A549 treated with Hydrocortisone at 1 μM for 4 hours (cell line): ENCODE measurements around the gene CIDEB. TPM values are rescaled to one million over a fixed set of nuclear protein-coding genes. Genes with fewer than 3 reads are reported as not detected.

Source experiments
- total RNA-seq: library from RNA; stranded (reverse); fragments of 200-300 nt; extraction: Qiagen RNA extraction; gene quantifications from 5 replicates; pipeline ENCODE4 v1.2.3, GENCODE V29; 2022

CIDEB gene, protein sequence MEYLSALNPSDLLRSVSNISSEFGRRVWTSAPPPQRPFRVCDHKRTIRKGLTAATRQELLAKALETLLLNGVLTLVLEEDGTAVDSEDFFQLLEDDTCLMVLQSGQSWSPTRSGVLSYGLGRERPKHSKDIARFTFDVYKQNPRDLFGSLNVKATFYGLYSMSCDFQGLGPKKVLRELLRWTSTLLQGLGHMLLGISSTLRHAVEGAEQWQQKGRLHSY
- 0.13 to 0.22 TPM (median 0.22 TPM) in 5 replicates for total RNA-seq

DNA sequence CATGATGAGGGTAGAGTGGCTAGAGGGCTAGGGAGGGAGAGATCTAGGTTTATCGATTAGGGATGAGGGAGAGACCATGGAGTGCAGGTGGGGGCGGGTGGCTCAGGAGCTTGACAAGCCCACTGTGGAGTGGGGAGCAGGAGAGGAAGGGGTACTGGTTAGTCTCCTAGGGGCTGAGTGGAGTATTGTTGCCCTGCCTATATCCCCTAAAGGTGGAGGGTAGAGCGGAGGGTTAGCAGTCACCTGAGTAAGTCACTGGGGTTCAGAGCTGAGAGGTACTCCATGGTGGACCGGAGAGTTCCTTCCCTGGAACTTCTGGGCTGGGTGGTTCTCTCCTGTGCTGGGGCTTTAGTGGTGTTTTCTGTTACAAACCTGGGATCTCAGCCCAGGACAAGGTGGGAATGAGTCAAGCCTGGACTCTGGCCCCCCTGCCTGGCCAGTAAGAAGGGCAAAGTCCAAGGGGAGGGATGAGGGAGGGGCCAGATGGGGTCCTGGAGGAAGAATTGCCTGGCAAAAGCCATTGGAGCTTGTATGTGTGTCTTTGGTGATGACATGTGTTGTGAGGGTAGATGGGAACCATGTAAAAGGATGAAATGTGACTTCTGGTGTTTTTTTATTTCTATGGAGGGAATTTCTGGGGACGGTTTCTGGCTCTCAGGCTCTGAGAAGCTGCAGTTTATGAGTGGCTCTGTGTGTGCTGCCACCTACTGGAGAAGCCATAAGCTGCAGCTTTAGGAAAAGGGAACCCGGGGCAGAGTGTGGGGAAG, at the start of gene CIDEB:
Gene CIDEB, minus strand, starts transcription at position 403 of the 767 bp plus-strand sequence. Its CDS starts 119 bp downstream, at position 284.

DNA sequence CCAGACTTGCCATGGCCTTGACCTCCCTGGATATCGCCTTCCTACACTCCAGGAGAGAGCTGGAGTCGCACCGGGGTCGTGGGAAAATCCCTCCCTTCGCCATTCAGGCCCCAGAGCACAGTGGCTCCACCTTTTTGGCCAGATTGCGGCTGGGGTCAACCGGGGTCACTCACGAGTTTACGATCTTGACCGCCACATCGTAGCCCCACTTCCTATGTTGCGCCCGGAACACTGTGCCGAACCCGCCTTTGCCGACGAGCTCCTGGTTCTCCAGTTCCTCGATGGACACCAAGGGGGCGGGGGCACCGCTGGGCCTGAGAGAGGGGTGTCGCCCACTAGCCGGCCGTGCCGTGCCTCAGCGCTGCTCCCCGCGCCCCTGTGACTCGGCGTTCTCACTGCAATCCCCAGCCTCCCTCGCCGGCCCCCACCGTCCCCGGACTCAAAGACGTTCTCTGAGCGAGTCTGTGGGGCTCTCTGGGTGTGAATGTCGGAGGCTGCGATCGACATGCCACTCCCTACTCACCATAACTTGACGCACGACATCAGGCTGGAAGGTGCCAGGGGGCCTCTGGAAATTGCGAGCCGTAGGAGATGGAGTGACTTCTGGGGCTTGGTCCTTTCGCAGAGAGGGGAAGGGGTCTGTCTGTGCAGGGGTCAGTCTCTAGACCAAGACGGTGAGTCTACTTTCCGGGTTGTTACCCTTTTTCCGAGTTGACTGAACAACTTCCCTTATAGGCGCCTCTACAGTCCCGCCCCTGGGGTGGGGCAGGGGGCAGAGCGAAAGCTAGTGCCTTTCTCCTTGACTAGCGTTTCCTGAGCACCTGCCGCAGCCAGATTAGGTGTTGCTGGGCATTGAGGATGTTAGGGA, 31.7 kb upstream of the CIDEB start, which contains the start of gene RIPK3:
Gene RIPK3, minus strand, starts transcription at position 708 of the 868 bp plus-strand sequence. Its CDS starts 165 bp downstream, at position 543.

DNA sequence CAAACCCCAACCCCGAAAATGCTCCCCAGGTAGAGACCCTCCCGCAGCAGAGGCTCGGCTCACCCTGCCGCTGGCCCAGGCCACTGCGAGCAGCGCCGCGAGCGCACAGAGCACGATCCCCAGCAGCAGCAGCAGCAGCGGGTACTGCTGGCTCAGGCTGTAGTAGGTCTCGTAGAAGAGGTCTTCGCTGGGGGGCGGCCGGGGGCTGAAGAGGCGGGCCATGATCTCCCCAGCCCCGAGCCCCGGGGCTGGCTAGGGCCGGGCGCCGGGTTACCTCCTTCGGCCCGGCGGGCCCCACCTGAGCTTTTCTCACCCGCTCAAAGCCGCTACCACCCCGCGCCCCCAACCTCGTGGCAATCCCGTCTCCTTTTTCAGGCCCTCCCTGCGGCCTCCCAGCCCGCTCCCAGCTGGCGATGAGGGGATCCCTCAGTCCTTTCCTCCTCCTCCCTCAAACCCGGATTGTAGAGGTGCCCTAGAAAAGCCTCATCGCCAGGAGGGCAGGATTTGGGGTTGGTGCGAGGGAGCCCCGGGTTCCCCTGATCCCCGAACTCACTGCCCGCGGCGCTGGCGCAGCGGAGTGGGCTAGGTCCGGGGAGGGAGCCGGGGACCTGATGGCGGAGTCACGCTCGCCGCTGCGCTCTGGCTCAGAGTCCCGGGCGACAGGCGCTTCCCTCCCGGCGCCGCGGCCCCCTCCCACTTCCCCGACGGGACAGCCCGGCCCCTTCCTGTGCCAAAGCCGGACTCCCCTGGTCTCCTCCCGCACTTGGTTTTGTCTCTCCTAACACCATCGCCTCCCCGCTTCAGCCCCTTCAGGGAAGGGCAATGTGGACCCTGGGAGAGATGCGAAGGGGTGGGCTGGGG, 26.9 kb upstream of the CIDEB start, which contains the start of gene ADCY4:
Gene ADCY4, minus strand, starts transcription at position 641 of the 861 bp plus-strand sequence. Its CDS starts 419 bp downstream, at position 222.

DNA sequence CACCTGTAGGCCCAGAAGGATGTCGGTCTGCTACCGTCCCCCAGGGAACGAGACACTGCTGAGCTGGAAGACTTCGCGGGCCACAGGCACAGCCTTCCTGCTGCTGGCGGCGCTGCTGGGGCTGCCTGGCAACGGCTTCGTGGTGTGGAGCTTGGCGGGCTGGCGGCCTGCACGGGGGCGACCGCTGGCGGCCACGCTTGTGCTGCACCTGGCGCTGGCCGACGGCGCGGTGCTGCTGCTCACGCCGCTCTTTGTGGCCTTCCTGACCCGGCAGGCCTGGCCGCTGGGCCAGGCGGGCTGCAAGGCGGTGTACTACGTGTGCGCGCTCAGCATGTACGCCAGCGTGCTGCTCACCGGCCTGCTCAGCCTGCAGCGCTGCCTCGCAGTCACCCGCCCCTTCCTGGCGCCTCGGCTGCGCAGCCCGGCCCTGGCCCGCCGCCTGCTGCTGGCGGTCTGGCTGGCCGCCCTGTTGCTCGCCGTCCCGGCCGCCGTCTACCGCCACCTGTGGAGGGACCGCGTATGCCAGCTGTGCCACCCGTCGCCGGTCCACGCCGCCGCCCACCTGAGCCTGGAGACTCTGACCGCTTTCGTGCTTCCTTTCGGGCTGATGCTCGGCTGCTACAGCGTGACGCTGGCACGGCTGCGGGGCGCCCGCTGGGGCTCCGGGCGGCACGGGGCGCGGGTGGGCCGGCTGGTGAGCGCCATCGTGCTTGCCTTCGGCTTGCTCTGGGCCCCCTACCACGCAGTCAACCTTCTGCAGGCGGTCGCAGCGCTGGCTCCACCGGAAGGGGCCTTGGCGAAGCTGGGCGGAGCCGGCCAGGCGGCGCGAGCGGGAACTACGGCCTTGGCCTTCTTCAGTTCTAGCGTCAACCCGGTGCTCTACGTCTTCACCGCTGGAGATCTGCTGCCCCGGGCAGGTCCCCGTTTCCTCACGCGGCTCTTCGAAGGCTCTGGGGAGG, 3.1 kb upstream of the CIDEB start, which contains the start of gene LTB4R:
Gene LTB4R, plus strand, starts transcription at position 857 of the 959 bp plus-strand sequence. CDS start 4,150 bp downstream, outside the sequence.

DNA sequence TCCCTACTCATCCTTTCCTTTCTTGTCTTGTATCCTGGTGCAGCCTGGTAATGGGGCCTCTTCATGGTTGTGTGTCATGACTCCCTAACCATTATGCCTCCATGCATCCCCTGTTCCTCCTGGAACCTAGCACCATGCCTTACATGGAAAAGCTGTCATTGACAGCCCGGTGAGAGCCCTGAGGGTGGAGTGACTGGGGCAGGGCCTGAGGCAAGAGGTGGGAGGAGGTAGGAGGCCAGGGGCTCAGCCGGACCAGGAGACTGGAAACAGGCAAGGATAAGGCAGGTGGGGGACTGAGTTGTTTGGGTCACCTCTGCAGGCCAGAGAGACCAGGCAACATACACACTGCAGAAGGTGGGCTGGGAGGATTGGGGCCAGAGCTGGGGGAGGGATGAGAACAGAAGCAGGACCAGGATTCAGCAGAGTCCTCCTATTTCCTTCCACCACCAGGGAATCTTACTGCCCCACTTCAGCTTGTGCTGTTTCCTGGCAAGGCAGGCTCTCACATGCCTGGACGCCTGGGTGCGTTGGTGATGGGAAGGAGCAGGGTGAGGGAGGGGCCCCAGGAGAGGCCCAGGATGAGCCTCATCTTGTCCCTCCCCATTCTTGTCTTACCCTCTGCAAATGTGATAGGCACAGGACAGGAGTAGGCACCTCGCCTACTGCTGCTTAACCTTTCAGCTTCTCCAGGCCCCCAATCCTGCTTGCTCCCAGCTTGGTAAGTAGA, 1.9 kb upstream of the CIDEB start, which contains the start of gene LTB4R2:
Gene LTB4R2, plus strand, starts transcription at position 603 of the 727 bp plus-strand sequence. CDS start 525 bp downstream, outside the sequence.

DNA sequence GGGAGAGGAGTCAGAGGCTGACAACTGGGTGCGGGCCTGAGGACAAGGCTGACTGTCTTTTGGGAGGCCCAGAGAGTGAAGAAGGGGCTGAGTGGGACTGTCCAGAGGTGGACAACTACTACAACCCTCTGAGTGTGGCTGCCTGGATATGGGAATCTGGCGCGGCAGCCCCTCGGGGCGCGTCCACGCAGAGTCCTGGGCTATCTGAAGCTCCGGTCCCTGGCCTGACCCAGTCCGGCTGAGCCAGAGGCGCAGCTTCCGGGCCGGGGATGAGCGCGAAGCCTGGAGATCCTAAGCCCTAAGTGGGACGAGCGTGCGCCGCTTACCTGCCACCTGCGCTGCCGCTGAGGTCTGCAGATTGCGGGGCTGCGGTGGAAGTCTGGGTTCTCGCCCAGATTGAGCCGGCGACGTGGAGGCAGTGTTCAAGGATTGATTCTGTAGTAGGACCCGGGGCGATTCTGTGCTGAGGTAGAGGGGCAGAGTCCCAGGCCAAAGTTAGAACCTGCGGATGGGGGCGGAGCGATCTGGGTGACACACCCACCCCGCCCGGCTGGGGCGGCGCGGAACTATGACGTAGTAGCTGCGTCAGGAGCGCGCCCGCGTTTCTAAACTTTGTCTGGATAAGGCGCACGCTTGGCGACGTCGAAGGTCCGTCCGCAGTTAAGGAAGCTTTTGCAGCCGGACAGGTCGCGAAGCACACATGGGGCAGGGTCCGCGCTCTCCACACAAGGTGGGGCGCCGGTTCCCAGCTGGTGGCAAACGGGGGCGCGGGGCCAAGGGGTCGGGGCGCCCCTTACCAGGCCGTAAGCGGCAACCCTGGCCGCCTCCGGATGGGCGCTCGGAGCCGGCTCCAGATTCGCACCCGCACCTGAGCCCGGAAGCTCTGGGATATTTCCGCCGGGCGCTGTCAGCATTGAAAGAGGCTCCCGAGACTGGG, 8.3 kb downstream of the CIDEB start, which contains the start of the genes DHRS1 and NOP9:
Gene DHRS1, minus strand, starts transcription at position 526 of the 937 bp plus-strand sequence. CDS start 674 bp downstream, outside the sequence.
Gene NOP9, plus strand, starts transcription at position 596 of the 937 bp plus-strand sequence. Its CDS starts 105 bp downstream, at position 701.

DNA sequence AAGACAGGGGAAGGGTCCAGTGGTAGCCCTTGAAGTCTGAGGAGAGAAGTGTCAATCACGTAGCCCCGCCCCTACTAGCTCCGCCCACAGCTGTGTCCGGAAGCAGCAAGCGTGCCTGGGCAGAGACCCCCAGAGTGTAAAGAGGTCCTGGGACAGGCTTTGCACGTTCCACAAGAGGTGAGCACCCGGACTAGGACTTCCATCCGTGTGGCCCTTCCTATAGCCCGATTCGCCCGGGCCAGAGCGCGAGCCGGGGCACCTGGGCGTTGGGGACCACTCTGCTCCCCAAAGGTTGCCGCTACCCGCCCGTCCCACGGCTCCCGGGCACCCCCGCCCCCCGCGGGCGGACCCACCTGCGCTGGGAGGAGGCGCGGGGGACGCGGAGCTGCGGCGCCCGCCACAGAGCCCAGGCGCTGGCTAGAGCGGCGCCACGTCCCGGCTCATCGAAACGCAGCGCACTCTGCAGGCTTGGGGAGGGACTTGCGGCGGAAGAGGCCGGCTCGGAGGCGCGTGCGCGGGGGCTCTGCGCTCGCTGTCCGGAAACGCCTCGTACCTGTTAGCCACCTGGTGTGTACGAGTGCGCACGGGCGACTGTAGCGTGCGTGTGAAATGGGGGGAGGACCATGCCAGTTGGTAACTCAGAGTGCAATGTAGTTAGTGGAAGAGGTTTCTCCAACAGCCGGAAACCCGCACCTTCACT, 36.5 kb downstream of the CIDEB start, which contains the start of gene RABGGTA:
Gene RABGGTA, minus strand, starts transcription at position 464 of the 700 bp plus-strand sequence. CDS start 482 bp downstream, outside the sequence.

DNA sequence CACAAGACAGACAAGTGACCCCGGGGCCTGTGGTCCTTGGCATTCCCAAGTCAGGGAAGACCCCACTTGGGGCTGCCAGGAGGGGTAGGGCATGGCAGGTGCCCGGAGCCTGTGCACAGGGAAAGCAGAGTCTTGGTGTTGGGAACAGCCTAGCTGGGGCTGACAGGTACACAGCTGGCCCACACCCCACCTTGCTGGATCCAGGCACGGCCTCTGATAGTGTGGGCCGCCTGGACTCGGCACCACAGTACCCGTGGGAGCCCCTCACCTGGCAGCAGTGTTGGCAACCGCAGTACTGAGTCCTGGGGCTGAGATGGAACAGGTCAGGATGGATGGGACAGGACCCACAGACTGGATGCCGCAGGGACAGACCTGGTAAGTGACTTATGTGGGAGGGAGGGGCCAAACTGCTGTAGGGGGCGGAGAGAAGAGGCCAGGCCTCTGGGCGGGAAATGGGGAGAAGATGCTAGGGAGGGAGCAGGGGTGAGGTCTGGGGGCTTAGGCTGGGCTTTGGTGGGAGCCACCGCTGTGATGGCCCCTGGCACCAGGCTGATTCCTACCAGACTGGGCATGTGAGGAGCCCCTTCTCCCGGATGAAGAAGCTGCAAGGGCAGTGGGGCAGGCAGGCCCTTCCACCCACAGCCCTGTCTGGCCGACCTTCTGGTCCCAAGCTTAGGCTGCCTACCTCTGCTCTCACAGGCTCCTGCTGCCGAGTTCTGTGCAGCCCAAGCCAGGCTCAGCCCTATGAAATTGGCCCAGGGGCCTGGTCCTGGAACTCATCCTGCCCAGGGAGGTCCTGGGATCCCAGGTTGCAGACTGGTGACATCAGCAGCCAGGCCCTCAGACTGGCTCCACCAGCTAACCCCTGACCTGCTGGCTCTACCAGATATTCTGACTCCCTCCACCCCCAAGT, 44.7 kb downstream of the CIDEB start, which contains the start of gene TGM1:
Gene TGM1, minus strand, starts transcription at position 357 of the 913 bp plus-strand sequence. CDS start 825 bp downstream, outside the sequence.

Other genes with a start within 250 kb of the CIDEB start
- gene CPNE6, start 236.4 kb downstream of the CIDEB start, total RNA-seq: 0.15 to 0.17 TPM in 2 of 5 replicates, not detected in the others
- gene PCK2, start 213.7 kb downstream of the CIDEB start, total RNA-seq: 18.3 to 21.2 TPM (median 19.7 TPM) in 5 replicates
- 19.6 to 26.7 TPM (median 20.6 TPM) in 5 replicates for gene DCAF11, start 193.2 kb downstream of the CIDEB start, total RNA-seq
- gene NRL, start 193.0 kb downstream of the CIDEB start, total RNA-seq: 0.59 to 0.94 TPM (median 0.69 TPM) in 5 replicates
- 0.13 to 0.18 TPM (median 0.14 TPM) in 3 of 5 replicates, not detected in the others for gene FITM1, start 177.3 kb downstream of the CIDEB start, total RNA-seq
- 159 to 189 TPM (median 167 TPM) in 5 replicates for gene PSME1, start 171.8 kb downstream of the CIDEB start, total RNA-seq
- gene EMC9, start 166.4 kb downstream of the CIDEB start, total RNA-seq: 46.8 to 61.3 TPM (median 57.0 TPM) in 5 replicates
- 143 to 202 TPM (median 162 TPM) in 5 replicates for gene PSME2, start 161.4 kb downstream of the CIDEB start, total RNA-seq
- gene RNF31, start 160.5 kb downstream of the CIDEB start, total RNA-seq: 23.2 to 36.4 TPM (median 28.7 TPM) in 5 replicates
- 15.5 to 20.2 TPM (median 17.9 TPM) in 5 replicates for gene IRF9, start 146.7 kb downstream of the CIDEB start, total RNA-seq
- 2.6 to 5.9 TPM (median 4.3 TPM) in 5 replicates for gene REC8, start 135.9 kb downstream of the CIDEB start, total RNA-seq
- 74.1 to 86.9 TPM (median 75.7 TPM) in 5 replicates for gene IPO4, start 119.2 kb downstream of the CIDEB start, total RNA-seq
- gene TM9SF1, start 112.5 kb downstream of the CIDEB start, total RNA-seq: 61.4 to 81.2 TPM (median 65.5 TPM) in 5 replicates
- gene TSSK4, start 102.3 kb downstream of the CIDEB start, total RNA-seq: not detected in 5 replicates
- 77.5 to 105 TPM (median 83.7 TPM) in 5 replicates for gene CHMP4A, start 94.5 kb downstream of the CIDEB start, total RNA-seq
- 28.0 to 33.9 TPM (median 32.1 TPM) in 5 replicates for gene MDP1, start 91.9 kb downstream of the CIDEB start, total RNA-seq
- gene NEDD8, start 75.6 kb downstream of the CIDEB start, total RNA-seq: 411 to 486 TPM (median 455 TPM) in 5 replicates
- 53.0 to 66.2 TPM (median 59.0 TPM) in 5 replicates for gene GMPR2, start 75.0 kb downstream of the CIDEB start, total RNA-seq
- 32.1 to 38.5 TPM (median 37.3 TPM) in 5 replicates for gene TINF2, start 65.4 kb downstream of the CIDEB start, total RNA-seq
- gene TGM1, start 44.8 kb downstream of the CIDEB start, total RNA-seq: 0.99 to 1.6 TPM (median 1.5 TPM) in 5 replicates
- 15.6 to 18.0 TPM (median 17.0 TPM) in 5 replicates for gene RABGGTA, start 36.4 kb downstream of the CIDEB start, total RNA-seq
- gene DHRS1, start 8.2 kb downstream of the CIDEB start, total RNA-seq: 9.8 to 11.5 TPM (median 11.2 TPM) in 5 replicates
- gene NOP9, start 8.1 kb downstream of the CIDEB start, total RNA-seq: 13.0 to 18.8 TPM (median 16.2 TPM) in 5 replicates
- gene LTB4R2, start 2.2 kb upstream of the CIDEB start, total RNA-seq: 3.0 to 4.9 TPM (median 3.8 TPM) in 5 replicates
- gene LTB4R, start 3.5 kb upstream of the CIDEB start, total RNA-seq: 3.8 to 5.9 TPM (median 5.5 TPM) in 5 replicates
- not detected in 5 replicates for gene ADCY4, start 27.1 kb upstream of the CIDEB start, total RNA-seq
- gene RIPK3, start 32.0 kb upstream of the CIDEB start, total RNA-seq: not detected in 5 replicates
- 0.10 to 0.31 TPM (median 0.15 TPM) in 4 of 5 replicates, not detected in the other for gene NFATC4, start 60.2 kb upstream of the CIDEB start, total RNA-seq
- gene NYNRIN, start 91.0 kb upstream of the CIDEB start, total RNA-seq: 0.22 to 0.50 TPM (median 0.36 TPM) in 5 replicates
- gene CBLN3, start 121.7 kb upstream of the CIDEB start, total RNA-seq: 0.97 to 1.3 TPM (median 1.2 TPM) in 5 replicates
- gene KHNYN, start 122.0 kb upstream of the CIDEB start, total RNA-seq: 22.5 to 30.4 TPM (median 25.8 TPM) in 5 replicates
- gene SDR39U1, start 134.8 kb upstream of the CIDEB start, total RNA-seq: 40.1 to 54.9 TPM (median 49.1 TPM) in 5 replicates
- not detected in 5 replicates for gene CMA1, start 200.3 kb upstream of the CIDEB start, total RNA-seq